ENCODE data around the gene PCSK6.

- TF ChIP-seq CTCF (IDR thresholded peaks at IDR 0.05; ENCODE audit: poor library complexity, severe bottlenecking) (no peak), EZH2 (IDR thresholded peaks at IDR 0.05; ENCODE audit: borderline replicate concordance, insufficient read depth, low read length, poor library complexity, severe bottlenecking) (no peak), EP300 (conservative IDR thresholded peaks at IDR 0.05; ENCODE audit: poor library complexity, severe bottlenecking) (no peak), TAF1 (IDR thresholded peaks at IDR 0.05; ENCODE audit: low read depth) (no peak)
Measured at GRCh38 chr15:101380146-101380545, 109.4 kb downstream of the PCSK6 start.

Data from neural cell (in vitro differentiated cells).